ENCODE measurements around the gene DACT2. TPM values are rescaled to one million over a fixed set of nuclear protein-coding genes. Genes with fewer than 3 reads are reported as not detected.

Gene DACT2
- total and polyA plus RNA-seq, 2 experiments from 2014 or later: not detected

- H3K4me1 ChIP-seq (ENCODE audit: insufficient read depth): no peaks in the 10 kb centered on the region
- no peak overlapping the region for H2AFZ ChIP-seq
- DNase-seq: no peak
- no peaks in the 10 kb centered on the region for H3K36me3 ChIP-seq (ENCODE audit: low read depth)
- H3K79me2 ChIP-seq (ENCODE audit: insufficient read depth): no peaks in the 10 kb centered on the region
- WGBS, 2 experiments (ENCODE audit: low coverage in 1 of 2, low lambda C conversion rate in 2 of 2, missing lambda C conversion rate in 2 of 2): 38 to 39% methylated on average over 12 of the region's 12 CpGs
- H3K9me2 ChIP-seq (ENCODE audit: insufficient read depth): no peaks in the 10 kb centered on the region
- no peaks in the 10 kb centered on the region for H3K27me3 ChIP-seq (replicated peaks; ENCODE audit: insufficient read depth)
- in situ Hi-C loops (cut with MboI): no loop called here
- no peak for TF ChIP-seq EZH2phosphoT487 (IDR thresholded peaks at IDR 0.05; ENCODE audit: insufficient read depth, low read depth)
- no peak for TF ChIP-seq EZH2 (IDR thresholded peaks at IDR 0.05; ENCODE audit: insufficient read depth, poor library complexity, severe bottlenecking)
- H3K4me2 ChIP-seq (ENCODE audit: unreplicated experiment): no peak overlapping the region
- no peak overlapping the region for H3K27ac ChIP-seq
- H3F3A ChIP-seq (ENCODE audit: insufficient read depth): no peaks in the 10 kb centered on the region
- no peaks in the 10 kb centered on the region for H4K20me1 ChIP-seq (ENCODE audit: insufficient read depth)
- no peaks in the 10 kb centered on the region for H3K9me3 ChIP-seq (ENCODE audit: low read depth)
- no peak overlapping the region for H3K4me3 ChIP-seq
- no peak overlapping the region for H3K9ac ChIP-seq
These were observed 7.0 kb upstream of the DACT2 start for GRCh38 chr6:168326294-168327261.

- DNase-seq: no peak
- 20 to 28% methylated on average over 2 of the region's 2 CpGs for WGBS, 2 experiments (ENCODE audit: low coverage in 1 of 2, low lambda C conversion rate in 2 of 2, missing lambda C conversion rate in 2 of 2)
- no peaks in the 10 kb centered on the region for H3F3A ChIP-seq (ENCODE audit: insufficient read depth)
These were observed 3.4 kb upstream of the DACT2 start for GRCh38 chr6:168322966-168323365.

GRCh38 chr6:168320634-168321033 lies 1.1 kb upstream of the DACT2 start:
- H3K9me3 ChIP-seq (ENCODE audit: low read depth): no peaks in the 10 kb centered on the region
- H3K4me2 ChIP-seq (ENCODE audit: unreplicated experiment): no peak overlapping the region
- no peaks in the 10 kb centered on the region for H3K36me3 ChIP-seq (ENCODE audit: low read depth)
- H3K4me1 ChIP-seq (ENCODE audit: insufficient read depth): no peaks in the 10 kb centered on the region
- in situ Hi-C loops (cut with MboI): no loop called here
- H3K79me2 ChIP-seq (ENCODE audit: insufficient read depth): no peaks in the 10 kb centered on the region
- TF ChIP-seq EZH2 (IDR thresholded peaks at IDR 0.05; ENCODE audit: insufficient read depth, poor library complexity, severe bottlenecking) (no peak), EZH2phosphoT487 (IDR thresholded peaks at IDR 0.05; ENCODE audit: insufficient read depth, low read depth) (no peak)
- no peak for DNase-seq
- H4K20me1 ChIP-seq (ENCODE audit: insufficient read depth): no peaks in the 10 kb centered on the region
- H3F3A ChIP-seq (ENCODE audit: insufficient read depth): no peaks in the 10 kb centered on the region
- no peak overlapping the region for H3K4me3 ChIP-seq
- no peak overlapping the region for H2AFZ ChIP-seq
- no peaks in the 10 kb centered on the region for H3K9me2 ChIP-seq (ENCODE audit: insufficient read depth)
- no peaks in the 10 kb centered on the region; the same call in 1 of the 2 replicates for H3K27me3 ChIP-seq (replicated peaks; ENCODE audit: insufficient read depth)
- no peak overlapping the region for H3K27ac ChIP-seq
- H3K9ac ChIP-seq: no peak overlapping the region
- 66 to 69% methylated on average over 9 of the region's 9 CpGs for WGBS, 2 experiments (ENCODE audit: low coverage in 1 of 2, low lambda C conversion rate in 2 of 2, missing lambda C conversion rate in 2 of 2)

More at GRCh38 chr6:168322966-168323365, 3.4 kb upstream of the DACT2 start:
- H3K9me3 ChIP-seq (ENCODE audit: low read depth): no peaks in the 10 kb centered on the region
- H3K4me2 ChIP-seq (ENCODE audit: unreplicated experiment): no peak overlapping the region
- H3K27ac ChIP-seq: no peak overlapping the region
- H3K9ac ChIP-seq: no peak overlapping the region
- no peaks in the 10 kb centered on the region for H3K79me2 ChIP-seq (ENCODE audit: insufficient read depth)
- no peak overlapping the region for H2AFZ ChIP-seq
- in situ Hi-C loops (cut with MboI): no loop called here
- no peaks in the 10 kb centered on the region for H4K20me1 ChIP-seq (ENCODE audit: insufficient read depth)
- no peaks in the 10 kb centered on the region for H3K9me2 ChIP-seq (ENCODE audit: insufficient read depth)
- no peak overlapping the region for H3K4me3 ChIP-seq
- H3K36me3 ChIP-seq (ENCODE audit: low read depth): no peaks in the 10 kb centered on the region
- TF ChIP-seq EZH2 (IDR thresholded peaks at IDR 0.05; ENCODE audit: insufficient read depth, poor library complexity, severe bottlenecking): no peak
- no peak for TF ChIP-seq EZH2phosphoT487 (IDR thresholded peaks at IDR 0.05; ENCODE audit: insufficient read depth, low read depth)
- no peaks in the 10 kb centered on the region for H3K4me1 ChIP-seq (ENCODE audit: insufficient read depth)
- H3K27me3 ChIP-seq (replicated peaks; ENCODE audit: insufficient read depth): no peaks in the 10 kb centered on the region

GRCh38 chr6:168318579-168319278 lies 848 bp downstream of the DACT2 start:
- no peaks in the 10 kb centered on the region for H3K79me2 ChIP-seq (ENCODE audit: insufficient read depth)
- no peaks in the 10 kb centered on the region for H4K20me1 ChIP-seq (ENCODE audit: insufficient read depth)
- TF ChIP-seq EZH2 (IDR thresholded peaks at IDR 0.05; ENCODE audit: insufficient read depth, poor library complexity, severe bottlenecking) (no peak), EZH2phosphoT487 (IDR thresholded peaks at IDR 0.05; ENCODE audit: insufficient read depth, low read depth) (no peak)
- in situ Hi-C loops (cut with MboI): no loop called here
- H3F3A ChIP-seq (ENCODE audit: insufficient read depth): no peaks in the 10 kb centered on the region
- H3K9ac ChIP-seq: no peak overlapping the region
- H3K9me3 ChIP-seq (ENCODE audit: low read depth): no peaks in the 10 kb centered on the region
- no peak overlapping the region for H3K4me3 ChIP-seq
- no peak overlapping the region for H2AFZ ChIP-seq
- no peaks in the 10 kb centered on the region for H3K4me1 ChIP-seq (ENCODE audit: insufficient read depth)
- no peak overlapping the region for H3K4me2 ChIP-seq (ENCODE audit: unreplicated experiment)
- no peaks in the 10 kb centered on the region for H3K9me2 ChIP-seq (ENCODE audit: insufficient read depth)
- H3K27me3 ChIP-seq (replicated peaks; ENCODE audit: insufficient read depth): no peaks in the 10 kb centered on the region; the same call in 1 of the 2 replicates
- no peaks in the 10 kb centered on the region for H3K36me3 ChIP-seq (ENCODE audit: low read depth)
- no peak for DNase-seq
- WGBS, 2 experiments (ENCODE audit: low coverage in 1 of 2, low lambda C conversion rate in 2 of 2, missing lambda C conversion rate in 2 of 2): 54 to 62% methylated on average over 30 to 32 of the region's 33 CpGs
- H3K27ac ChIP-seq: no peak overlapping the region

Measured in GM23248 (cell line).